Suppressor macrophage treated with lipopolysaccharide for 4 hours (primary cell): ENCODE results near the gene TUB.

Experiments
- DNase-seq: peaks from one replicate; pipeline ENCODE4 v3.0.0-alpha.2; 2020

Gene TUB, protein sequence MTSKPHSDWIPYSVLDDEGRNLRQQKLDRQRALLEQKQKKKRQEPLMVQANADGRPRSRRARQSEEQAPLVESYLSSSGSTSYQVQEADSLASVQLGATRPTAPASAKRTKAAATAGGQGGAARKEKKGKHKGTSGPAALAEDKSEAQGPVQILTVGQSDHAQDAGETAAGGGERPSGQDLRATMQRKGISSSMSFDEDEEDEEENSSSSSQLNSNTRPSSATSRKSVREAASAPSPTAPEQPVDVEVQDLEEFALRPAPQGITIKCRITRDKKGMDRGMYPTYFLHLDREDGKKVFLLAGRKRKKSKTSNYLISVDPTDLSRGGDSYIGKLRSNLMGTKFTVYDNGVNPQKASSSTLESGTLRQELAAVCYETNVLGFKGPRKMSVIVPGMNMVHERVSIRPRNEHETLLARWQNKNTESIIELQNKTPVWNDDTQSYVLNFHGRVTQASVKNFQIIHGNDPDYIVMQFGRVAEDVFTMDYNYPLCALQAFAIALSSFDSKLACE

DNA sequence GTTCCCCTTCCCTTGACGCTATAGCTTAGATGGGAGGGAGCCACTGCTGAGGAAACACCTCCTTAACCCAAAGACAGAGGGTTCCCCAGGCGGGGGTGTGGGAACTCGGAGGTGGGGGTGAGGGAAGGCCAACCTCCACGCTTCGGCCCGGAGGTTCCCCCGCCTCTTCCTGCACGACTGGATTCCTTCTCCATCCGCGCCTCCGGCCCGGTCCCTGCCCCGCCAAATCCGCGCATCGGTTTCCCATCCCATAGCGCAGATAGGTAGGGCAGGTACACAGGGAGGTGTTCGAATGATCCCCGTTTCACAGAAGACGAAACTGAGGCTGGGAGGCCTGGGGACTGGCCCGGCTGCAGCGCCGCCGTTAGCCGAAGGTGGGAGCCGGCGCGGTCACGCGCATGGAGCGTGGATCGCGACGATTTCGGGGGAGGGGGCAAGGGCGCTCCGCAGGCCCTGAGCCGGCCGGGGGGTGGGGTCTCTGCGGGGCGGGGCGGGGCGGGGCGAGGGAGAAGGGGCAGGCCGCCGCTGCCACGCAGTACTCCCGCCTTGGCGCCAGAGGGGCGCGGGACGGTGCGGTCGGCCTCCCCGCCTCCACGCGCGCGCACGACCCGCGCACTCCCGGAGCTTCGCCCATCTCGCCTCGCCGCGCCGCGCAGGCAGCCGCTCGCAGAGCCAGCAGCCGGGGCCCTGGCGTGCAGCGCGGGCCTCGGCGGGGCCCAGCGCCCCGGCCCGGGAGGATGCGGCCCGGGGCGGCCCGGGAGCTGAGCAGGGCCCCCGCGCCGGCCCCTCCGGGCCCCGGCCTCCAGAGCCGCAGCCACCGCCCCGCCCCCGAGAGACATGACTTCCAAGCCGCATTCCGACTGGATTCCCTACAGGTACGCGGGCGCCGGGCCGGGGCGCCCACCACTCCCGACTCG is at the start of gene TUB:
Gene TUB, plus strand, starts transcription at position 538 of the 917 bp plus-strand sequence. Its CDS starts 300 bp downstream, at position 838.
- no peak for DNase-seq

DNA sequence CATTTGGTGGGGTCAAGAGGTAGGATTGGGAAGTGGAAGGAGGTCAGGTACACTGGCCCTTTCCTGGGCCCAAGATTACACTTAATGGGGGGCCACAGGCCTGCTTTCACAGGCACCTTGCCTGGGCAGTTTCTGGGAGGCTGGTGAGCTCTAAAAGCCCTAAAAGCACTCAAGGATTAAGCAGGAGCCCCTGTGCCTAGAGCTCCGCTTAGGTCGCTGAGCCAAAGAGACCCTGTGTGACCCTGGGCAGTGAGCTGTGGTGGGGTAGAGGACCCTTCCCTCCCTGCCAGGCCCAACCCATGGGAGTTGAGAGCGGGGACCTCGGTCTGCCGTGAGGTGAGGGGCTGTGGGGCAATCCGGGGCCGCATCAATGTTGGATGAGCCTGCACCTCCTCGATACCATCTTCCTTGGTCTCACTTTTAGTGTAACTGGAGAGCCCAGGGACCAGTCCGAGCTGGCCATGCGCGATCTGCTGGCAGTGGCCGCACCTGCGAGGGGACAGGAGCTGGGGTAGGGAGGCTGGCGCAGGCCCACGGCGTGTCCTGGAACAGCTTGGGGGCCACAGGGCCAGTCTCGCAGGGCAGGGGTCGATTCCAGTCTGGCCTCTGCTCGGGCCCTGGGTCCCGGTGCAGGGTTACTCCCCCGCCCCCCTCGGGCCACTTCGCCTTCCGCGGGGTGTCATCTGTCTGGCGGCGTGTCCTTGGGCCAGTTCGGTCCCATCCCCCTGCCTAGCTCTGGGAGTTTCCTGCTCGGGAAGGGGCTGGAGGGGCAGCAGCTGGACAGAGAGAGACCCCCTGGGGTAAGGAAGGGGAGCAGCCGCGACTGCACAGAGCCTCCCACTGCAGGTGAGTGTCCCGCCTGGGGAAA is 49.5 kb upstream of the TUB start:
- DNase-seq: no peak

DNA sequence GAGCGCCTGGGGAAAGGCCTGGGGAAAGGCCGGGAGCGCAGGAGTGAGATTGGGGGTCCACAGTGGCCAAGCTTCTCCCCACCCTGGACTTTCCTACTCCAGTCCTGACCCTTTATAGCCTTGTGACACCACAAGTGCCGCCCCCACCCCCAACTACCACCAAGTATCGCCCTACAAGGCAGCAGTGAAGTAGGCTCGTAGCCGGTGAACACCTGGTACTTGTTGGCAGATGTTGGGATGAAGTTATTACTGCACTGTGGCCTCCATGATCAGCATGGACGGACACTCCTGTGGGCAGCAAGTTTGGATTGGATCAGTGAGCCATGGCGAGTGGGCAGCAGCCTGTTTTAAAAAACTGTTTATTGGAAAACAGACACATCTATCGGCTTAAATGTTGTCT is 48.9 kb upstream of the TUB start:
- no peak for DNase-seq

DNA sequence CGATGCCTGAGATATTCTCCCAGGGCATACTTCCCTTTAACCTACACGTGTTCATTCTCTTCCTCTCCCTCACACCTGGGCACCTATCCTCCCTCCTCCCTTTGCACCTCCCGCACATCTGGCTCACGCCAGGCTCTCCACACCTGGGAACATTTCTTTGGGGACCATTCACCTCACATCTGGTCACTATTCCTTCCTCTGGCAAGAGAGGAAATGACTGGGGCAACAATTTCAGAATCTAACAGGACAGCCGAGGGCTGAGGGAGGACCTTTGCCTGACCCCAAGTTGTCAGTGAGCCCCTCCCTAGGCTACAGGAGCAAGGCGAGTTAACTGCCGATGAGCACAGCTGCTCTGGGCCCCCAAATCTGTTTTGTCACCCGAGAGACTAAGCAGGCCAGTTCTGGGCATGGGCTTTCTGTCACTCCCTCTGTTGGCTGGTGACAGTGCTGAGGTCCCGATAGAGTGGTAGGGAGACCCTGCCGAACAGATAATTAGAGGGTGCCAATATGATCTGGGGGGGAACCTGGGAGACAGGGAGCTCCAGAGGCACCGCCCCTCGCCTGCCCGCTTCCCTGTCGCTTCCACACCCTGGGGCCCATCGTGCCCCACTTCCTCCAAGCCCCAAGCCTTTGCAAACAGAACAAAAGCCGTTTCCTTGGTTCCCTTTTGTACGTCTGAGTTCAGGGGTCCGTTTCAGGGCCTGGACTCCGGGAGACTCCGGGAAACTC is 48.3 kb upstream of the TUB start:
- DNase-seq: no peak

DNA sequence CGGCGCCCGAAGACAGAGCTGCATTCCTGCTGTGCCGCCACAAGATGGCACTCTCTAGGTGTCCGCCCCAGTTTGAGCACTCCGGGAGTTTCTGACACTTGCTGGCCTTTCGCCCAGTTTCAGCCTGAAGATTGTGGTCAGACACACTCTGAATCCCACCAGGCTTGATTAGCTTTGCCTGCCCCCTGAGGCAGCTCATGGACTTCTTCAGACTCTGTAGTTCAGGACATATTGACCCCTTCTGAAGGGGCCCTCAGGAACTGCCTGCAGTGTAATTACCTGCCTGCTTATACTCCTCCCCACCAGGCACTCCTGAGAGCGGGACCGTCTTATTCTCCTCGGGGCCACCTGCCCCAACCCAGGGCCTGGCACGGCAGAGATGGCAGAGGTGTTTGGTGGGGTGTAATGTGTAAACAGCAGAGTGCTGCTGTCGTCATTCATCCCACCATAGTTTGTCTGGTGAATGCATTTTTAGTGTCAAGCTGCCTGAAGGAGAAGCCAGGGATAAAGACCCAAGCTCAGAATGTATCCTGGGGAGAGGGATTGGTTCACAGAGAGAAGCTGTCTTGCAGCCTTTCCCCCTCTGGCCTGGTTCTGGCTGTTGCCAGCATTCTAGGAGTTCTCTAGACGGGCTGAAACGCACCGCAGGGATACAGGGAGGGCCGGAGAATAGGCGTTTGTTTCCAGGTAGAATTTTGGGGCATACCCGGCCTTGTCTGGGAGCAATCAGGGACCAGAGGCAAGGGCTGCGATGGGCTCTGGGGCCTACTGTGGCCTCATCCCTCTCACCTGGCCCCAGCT is 47.5 kb upstream of the TUB start:
- DNase-seq: peak; percentile 65

DNA sequence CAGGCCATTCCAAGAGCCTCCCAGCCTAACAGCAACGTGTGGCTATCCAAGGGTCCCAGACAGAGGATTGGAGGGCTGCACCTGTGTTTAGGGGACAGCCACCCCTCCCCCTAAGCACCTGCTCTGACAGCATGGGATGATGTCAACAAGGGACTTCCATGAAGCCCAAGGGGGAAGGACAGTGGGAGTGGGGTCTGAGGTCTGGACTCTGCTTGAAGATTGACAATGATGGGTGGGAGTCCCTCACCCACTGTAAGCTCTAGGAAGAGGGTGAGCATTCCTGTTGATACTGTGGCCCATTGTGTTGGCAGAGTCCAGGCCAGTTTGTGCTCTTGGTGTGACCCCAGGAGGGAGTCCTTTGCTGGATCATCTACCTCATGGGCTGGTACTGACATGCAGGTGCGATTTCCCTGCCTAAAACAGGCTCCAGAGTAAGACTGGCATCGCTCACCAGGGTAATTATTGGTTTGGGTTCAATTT is 46.9 kb upstream of the TUB start:
- DNase-seq: no peak

DNA sequence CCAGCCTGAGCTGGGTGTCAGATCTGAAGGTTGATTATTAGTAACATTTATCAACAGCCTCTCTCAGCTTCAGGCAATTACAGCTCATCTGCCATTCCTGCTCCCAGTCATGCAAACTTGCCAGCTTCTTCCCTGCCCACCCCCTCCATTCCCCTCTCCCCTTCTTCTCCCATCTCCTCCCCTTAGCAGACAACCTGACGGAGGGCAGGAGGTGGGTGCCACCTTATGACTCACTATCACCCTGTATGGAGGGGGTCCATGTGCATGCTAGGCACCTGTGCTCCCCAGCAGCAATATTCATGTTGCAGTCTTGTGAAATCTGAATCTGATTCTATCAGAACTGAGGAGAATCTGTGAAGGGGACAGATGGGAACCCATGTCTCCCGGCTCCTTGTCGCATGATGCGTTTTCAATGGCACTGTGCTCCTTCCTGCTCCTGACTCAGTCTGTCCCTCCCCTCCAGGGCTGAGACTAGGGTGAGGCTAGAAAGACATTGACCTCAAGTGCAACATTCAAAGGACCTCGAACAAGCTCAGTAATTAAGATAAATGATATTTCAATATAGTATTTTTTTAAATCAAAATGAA is 46.3 kb upstream of the TUB start:
- DNase-seq: no peak

DNA sequence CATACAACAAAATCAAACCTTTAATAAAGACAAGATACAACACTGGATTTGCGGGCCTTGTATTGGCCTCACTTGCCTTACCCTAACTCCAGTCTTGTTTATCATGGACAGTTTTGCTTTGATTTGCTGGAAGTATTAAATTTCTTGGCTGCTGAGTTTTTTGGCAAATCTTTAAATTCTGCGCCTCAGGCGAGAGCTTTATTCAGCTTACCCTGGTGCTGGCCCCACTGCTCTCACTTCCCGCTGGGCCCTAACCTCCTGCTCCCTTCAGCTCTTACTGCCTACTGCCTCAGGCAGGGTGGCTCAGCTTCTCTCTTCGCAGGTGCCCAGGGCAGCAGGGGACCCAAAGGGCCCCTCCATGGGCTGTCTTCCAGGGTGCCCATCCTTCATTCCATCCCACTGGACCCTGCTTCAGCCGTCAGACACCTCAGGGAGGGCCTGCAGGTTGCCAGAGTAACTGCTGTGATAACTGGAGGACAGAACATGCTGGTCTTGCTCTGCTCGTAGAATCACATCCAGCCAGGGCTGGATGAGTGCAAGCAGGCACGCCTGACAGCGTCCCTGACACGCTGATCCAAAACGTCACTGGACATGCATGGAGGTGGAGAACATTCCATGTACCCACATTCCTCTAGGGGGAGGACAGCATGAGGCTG is 45.7 kb upstream of the TUB start:
- no peak for DNase-seq

DNA sequence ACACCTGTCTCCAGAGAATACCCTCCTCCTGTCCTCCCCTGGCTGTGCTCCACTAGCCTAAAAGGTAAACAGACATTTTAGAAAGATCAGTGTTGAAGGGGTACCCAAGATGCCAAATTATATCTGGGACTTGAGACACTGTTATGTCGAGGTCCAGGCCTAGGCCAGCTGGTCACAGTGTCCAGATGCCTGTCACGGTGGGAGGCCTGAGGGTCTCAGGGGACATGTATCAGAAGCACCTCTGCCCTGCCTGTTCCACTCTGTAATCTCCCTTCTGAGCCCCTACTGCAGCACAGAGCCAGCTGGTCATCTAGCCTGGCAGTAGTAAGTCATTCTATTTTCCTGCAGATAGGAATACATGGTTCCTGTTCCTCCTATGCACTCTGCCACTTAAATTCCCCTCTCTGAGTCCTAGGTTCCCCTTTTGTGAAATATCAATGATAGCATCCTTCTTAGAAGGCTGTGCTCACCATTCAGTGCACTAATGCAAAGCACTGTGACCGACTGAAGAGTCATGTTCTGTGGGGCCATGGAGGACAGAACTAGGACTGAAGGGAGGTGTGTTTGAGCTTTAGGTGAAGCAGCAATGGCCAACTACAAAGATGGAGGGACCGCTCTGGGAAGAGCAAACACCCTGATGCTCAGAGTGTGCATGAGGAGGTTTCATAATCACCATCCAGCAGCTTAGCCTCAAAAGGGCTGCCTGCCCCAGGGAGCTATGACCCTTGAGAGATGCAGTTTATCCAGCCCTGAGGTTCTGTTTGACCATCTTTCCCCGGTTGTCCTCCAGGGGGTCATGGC is 44.8 kb upstream of the TUB start:
- peak; percentile 33 for DNase-seq

DNA sequence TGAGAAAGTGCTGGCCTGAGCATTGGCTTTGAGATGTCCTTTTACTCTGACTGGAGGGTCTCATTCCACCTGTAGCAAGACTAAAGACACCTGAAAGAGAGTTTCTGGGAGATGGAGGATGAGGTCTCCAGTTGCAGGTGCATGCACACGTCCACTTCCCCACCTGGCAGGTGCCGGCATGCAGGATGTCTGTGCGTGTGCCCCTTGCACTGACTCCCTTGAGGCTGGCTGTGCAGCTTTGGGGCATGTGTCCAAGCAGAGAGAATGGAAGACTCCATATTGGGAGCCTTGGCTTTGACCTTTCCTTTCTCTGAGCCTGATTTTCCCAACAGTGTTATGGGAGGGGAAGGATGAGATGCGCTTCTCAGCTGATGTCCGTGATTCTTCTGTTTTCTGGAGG is 44.0 kb upstream of the TUB start:
- DNase-seq: no peak

DNA sequence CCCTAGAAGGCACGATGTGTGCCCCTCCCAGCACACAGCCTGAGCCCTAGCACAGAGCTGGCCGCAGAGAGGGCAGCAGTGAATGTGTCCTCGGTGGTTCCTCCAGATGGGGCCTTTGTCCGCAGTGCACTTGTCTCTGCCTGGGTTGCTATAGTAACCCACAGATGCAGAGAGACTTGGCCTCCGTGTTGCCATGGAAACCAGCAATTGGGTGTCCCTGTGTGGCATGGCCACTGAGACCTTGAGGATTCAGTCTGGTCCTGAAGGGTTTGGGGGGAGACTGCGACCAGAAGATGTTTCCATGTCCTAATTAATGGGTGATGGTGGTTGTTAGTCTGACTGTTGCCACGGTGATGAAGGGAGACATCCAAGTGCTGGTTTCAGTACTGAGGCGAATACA is 42.6 kb upstream of the TUB start:
- DNase-seq: no peak

DNA sequence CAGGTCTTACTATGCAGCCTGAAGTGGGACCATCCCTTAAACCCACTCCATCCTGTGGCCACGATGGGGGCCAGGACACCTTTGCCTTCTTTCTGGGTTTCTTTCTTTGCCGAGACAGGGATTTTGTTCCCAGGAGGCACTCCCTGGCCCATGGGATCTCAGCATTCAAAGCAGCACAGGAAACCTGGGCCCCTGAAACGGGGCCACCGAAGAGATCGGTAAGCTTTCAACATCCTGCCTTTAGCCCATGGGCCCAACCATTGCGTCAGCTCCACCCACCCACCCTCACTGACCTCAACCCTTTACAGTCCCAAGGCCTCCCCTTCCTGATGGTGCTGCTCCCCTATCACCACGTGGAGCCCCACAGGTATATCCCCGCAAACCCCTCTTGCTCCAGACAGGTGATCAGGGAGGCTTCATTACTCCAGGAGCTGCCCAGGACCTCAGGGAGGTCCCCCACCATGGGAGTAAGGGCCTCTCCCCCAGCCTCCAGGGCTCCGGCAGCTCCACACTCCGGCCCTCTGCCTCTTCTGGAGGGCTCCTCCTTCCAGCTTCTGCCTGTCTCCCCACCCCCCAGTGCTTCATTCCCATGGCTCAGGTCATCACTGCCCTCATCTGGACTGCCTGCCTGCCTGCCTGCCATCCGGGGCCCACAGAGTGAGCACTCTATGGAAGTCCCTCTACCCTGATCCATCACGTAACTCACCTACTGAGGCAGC is 42.0 kb upstream of the TUB start:
- no peak for DNase-seq

DNA sequence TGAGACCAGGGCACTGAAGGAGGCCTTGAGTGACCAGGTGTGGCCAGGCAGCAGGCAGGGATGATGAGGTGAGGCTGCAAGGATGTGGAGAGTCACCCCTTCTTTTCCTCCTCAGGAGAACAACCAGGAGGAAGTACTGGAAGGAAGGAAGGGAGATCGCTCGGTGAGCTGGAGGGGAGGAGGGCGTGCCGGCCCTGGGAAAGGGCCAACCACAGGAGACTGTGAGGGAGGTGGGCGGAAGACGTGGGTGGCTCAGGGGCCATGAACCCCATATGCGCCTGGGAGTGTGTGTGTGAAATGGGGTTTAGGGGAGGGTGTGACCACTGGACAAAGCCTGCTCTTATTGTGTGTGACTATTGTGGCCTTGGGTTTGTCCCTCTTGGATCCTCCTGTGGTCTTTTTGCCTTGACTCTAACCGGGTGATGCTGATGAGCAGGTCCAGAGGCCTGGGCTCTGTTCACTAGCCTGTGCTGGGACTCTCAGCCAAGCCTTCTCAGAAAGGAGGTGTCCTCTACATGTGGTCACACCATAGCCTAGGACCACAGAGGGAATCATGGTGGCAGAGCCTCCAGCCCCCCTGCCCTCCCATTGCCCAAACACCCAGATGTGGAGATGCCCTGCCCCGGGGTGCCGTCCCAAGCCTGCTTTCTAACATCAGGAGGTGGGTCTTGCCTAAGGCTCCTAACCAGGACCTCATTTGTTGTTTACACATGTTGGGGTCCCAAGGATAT is 41.3 kb upstream of the TUB start:
- DNase-seq: no peak

DNA sequence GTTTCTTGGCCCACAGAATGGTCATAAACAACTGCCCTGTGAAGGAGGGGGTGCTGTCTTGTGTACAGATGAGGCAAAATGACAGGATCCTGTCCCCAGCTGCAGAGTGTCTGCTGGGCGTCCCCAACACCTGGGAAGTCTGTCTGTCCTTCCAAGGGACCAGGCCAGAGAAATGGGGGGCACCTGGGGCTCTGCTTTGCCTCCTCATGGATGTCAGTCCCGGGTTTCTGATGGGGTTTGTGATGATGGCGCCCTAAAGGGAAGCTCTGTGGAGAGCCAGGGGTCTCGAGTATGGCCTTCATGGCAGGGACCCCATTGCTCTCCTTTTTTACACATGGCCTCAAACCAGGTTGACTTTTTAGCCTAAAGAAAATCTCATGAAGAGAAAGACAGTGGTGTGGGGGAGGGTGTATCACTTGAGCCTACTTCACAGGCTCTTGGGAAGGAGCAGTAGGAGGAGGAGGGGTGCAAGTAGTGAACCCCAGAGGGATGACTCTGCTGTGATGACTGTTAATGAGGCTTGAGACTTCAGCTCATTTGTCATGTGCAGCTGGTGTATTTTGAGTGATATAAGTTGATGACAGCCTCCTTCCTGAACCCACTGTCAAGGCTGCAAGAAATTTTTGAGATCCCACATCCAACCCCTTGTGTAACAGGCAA is 40.6 kb upstream of the TUB start:
- no peak for DNase-seq

DNA sequence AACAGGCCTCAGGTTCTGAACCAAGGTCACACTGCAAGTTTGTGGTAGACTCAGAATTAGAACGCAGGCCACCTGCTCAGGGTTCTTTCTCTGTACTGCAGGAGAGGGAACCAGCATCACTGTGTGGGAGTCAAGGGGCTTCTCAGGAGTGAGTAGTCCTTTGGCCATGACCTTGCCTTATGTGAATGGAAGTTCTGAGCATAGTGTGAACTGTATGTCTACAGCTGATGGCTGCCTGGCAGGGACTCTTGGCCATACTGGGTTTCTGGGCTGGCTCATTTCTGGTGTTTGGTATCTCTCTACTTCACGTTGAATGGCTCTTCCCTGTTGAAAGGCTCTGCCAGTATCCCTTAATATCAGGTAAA is 40.1 kb upstream of the TUB start:
- no peak for DNase-seq

DNA sequence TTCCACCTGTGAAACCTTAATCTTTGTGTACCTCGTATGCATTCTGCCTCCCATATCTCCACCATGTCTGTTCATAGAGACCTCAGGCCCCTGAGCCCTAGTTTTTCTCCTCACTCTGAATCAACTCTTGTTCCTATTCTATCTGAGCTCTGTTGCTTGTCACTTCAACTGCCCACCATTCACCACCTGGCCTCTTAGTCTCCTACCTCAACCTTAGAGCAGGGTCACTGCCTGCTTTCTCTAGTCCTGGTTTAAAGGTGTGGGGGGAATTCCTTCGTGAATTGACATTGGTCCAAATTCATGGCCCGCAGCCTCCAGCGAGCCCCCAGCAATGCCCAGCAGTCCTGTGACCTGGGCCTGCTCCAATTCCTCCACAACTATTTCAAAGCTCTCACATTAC is 39.4 kb upstream of the TUB start:
- no peak for DNase-seq

DNA sequence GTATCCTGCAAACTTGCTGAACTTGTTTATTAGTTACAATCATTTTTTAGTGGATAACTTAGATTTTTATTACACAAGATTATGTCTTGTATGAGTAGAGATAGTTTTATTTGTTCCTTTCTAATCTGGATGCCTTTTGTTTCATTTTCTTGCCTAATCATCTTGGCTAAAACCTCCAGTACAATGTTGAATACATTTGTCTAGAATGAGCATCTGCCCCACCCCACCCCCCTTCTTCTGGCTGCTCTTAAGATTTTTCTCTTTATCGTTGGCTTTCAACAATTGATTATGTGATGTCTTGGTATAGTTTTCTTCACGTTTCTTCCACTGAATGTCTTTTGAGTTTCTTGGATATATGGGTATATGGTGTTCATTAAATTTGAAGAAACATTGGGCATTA is 37.3 kb upstream of the TUB start:
- no peak for DNase-seq
